HepG2 (cell line): ENCODE results near the gene RAD50. TPM values are rescaled to one million over a fixed set of nuclear protein-coding genes. Genes with fewer than 3 reads are reported as not detected.
A peak's percentile ranks its signal among the peaks of the same experiment; 100 is the strongest.

Experiments used
- ATRX ChIP-seq: sonication (generic); formaldehyde crosslinking; IDR thresholded peaks from 2 replicates; pipeline ENCODE4 v1.4.0; 2020; ENCODE audit warnings: missing genetic modification reagents, borderline replicate concordance
- GABPA ChIP-seq, 2 experiments: IDR thresholded peaks; 2 replicates each; pipeline ENCODE4 v1.6.1; 2011 to 2016; ENCODE audit warnings: low read depth in 2 of 2, low read length in 1 of 2, missing biosample characterization in 1 of 2, missing genetic modification characterization in 1 of 2
- KDM2A ChIP-seq: sonication (generic); formaldehyde crosslinking; IDR thresholded peaks from 2 replicates; pipeline ENCODE4 v1.4.0; 2020; ENCODE audit warnings: low read depth, missing genetic modification reagents, borderline replicate concordance
- MXD4 ChIP-seq: IDR thresholded peaks from 2 replicates; pipeline ENCODE4 v1.6.1; 2016; ENCODE audit warnings: mild to moderate bottlenecking, missing biosample characterization, missing genetic modification reagents
- NFATC3 ChIP-seq: sonication (generic); formaldehyde crosslinking; IDR thresholded peaks from 2 replicates; pipeline ENCODE4 v1.5.1; 2020; ENCODE audit warnings: mild to moderate bottlenecking, missing genetic modification reagents
- PITX1 ChIP-seq: sonication (generic); formaldehyde crosslinking; IDR thresholded peaks from 2 replicates; pipeline ENCODE4 v1.5.1; 2020; ENCODE audit warnings: mild to moderate bottlenecking, missing genetic modification reagents
- SRSF4 ChIP-seq: fragments of 200-400 bp; formaldehyde crosslinking; IDR thresholded peaks from one replicate; pipeline ENCODE4 v1.6.1; 2018; ENCODE audit warnings: mild to moderate bottlenecking, low read depth, low read length, moderate library complexity; ENCODE audit not compliant: poor library complexity, severe bottlenecking
- TBP ChIP-seq: sonication (generic); formaldehyde crosslinking; IDR thresholded peaks from 2 replicates; pipeline ENCODE4 v1.5.0; 2020; ENCODE audit warnings: missing genetic modification reagents
- TCF12 ChIP-seq, 2 experiments: fragments of 450-650 bp in 1 of 2; sonication (generic) in 1 of 2; formaldehyde crosslinking in 1 of 2; IDR thresholded peaks; 2 replicates each; pipeline versions ENCODE4 v1.6.1 to v1.8.0; 2017 to 2022; ENCODE audit warnings: antibody characterized with exemption in 1 of 2, mild to moderate bottlenecking in 1 of 2, missing genetic modification reagents in 1 of 2, moderate library complexity in 1 of 2
- ZNF562 ChIP-seq: sonication (generic); formaldehyde crosslinking; IDR thresholded peaks from 2 replicates; pipeline ENCODE4 v1.8.0; 2022; ENCODE audit warnings: missing genetic modification reagents, borderline replicate concordance
- ZNF724P ChIP-seq: sonication (generic); formaldehyde crosslinking; IDR thresholded peaks from 2 replicates; pipeline ENCODE4 v1.8.0; 2022; ENCODE audit warnings: missing genetic modification reagents, borderline replicate concordance
- ZNF83 ChIP-seq: sonication (generic); formaldehyde crosslinking; IDR thresholded peaks from 2 replicates; pipeline ENCODE4 v1.4.0; 2020; ENCODE audit warnings: missing genetic modification reagents, mild to moderate bottlenecking, borderline replicate concordance
- polyA plus RNA-seq, 8 experiments: library from polyadenylated mRNA; depleted of rRNA in 3 of 8; stranded (reverse) in 7 of 8; unstranded in 1 of 8; fragments of >200 nt; fragmentation: Illumina TruSeq in 4 of 8; extraction: Trizol in 4 of 8; gene quantifications; 2 replicates each; pipeline versions ENCODE4 v1.2.1 to v1.2.3, GENCODE V29; 2011 to 2016; ENCODE audit warnings: low read depth in 4 of 8, missing spikeins in 1 of 8, mixed read lengths in 1 of 8; ENCODE audit not compliant: insufficient read depth in 1 of 8
- total RNA-seq, 5 experiments: library from RNA; depleted of rRNA; stranded (reverse); fragments of >200 nt; fragmentation: Illumina TruSeq; extraction: Trizol; gene quantifications; 2 replicates each; pipeline ENCODE4 v1.2.3, GENCODE V29; 2016; ENCODE audit warnings: low read depth in 1 of 5
- TF ChIP-seq, protein P1 (sequence below): sonication (generic); formaldehyde crosslinking; IDR thresholded peaks from 2 replicates; pipeline ENCODE4 v1.5.0; 2020; ENCODE audit warnings: mild to moderate bottlenecking, missing genetic modification reagents, borderline replicate concordance
- TF ChIP-seq, protein P2 (sequence below): IDR thresholded peaks from 2 replicates; pipeline ENCODE4 v1.6.1; 2016; ENCODE audit warnings: missing compliant biosample characterization, missing genetic modification reagents, borderline replicate concordance
- TF ChIP-seq, protein P3 (sequence below): sonication (generic); formaldehyde crosslinking; IDR thresholded peaks from 2 replicates; pipeline ENCODE4 v1.5.0; 2020; ENCODE audit warnings: missing genetic modification reagents
- TF ChIP-seq, protein P4 (sequence below): sonication (generic); formaldehyde crosslinking; IDR thresholded peaks from 2 replicates; pipeline ENCODE4 v1.8.1; 2023; ENCODE audit warnings: mild to moderate bottlenecking, missing genetic modification reagents
- TF ChIP-seq, protein P5 (sequence below): sonication (generic); formaldehyde crosslinking; IDR thresholded peaks from 2 replicates; pipeline ENCODE4 v1.4.0; 2020; ENCODE audit warnings: missing genetic modification reagents, borderline replicate concordance
- TF ChIP-seq, protein P6 (sequence below): sonication (generic); formaldehyde crosslinking; conservative IDR thresholded peaks from 2 replicates; pipeline ENCODE4 v1.4.0; 2020; ENCODE audit warnings: missing genetic modification reagents

Gene RAD50
- total and polyA plus RNA-seq, 2 of the 13 experiments (the other 11 are each of a cell fraction or from before 2014, with no cell fraction given): 19.2 to 23.4 TPM

DNA sequence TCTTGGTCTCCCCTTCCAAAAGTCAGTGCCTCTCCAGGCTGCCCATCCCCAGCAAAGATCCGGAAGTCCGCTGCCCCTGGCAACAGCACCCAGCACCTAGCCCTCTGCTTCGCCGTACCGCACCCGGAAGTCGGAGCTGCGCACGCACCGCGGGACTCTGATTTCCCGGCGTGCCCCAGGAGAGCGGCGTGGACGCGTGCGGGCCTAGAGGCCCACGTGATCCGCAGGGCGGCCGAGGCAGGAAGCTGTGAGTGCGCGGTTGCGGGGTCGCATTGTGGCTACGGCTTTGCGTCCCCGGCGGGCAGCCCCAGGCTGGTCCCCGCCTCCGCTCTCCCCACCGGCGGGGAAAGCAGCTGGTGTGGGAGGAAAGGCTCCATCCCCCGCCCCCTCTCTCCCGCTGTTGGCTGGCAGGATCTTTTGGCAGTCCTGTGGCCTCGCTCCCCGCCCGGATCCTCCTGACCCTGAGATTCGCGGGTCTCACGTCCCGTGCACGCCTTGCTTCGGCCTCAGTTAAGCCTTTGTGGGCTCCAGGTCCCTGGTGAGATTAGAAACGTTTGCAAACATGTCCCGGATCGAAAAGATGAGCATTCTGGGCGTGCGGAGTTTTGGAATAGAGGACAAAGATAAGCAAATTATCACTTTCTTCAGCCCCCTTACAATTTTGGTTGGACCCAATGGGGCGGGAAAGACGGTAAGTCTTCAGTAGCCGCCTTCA, at the start of gene RAD50 (continued):
- TF ChIP-seq, protein P1, sequence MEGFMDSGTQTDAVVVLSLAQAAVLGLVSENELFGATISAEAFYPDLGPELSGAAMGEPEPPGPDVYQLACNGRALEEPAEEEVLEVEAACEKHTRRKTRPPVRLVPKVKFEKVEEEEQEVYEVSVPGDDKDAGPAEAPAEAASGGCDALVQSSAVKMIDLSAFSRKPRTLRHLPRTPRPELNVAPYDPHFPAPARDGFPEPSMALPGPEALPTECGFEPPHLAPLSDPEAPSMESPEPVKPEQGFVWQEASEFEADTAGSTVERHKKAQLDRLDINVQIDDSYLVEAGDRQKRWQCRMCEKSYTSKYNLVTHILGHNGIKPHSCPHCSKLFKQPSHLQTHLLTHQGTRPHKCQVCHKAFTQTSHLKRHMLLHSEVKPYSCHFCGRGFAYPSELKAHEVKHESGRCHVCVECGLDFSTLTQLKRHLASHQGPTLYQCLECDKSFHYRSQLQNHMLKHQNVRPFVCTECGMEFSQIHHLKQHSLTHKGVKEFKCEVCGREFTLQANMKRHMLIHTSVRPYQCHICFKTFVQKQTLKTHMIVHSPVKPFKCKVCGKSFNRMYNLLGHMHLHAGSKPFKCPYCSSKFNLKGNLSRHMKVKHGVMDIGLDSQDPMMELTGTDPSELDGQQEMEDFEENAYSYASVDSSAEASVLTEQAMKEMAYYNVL (CRISPR knock-in tag): peak; percentile 75; the same call in 1 of the 2 replicates
- no peak for TF ChIP-seq TCF12 (IDR thresholded peaks at IDR 0.05)
- peak; percentile 72; the same call in 1 of the 2 replicates for TF ChIP-seq TCF12 (CRISPR knock-in tag; IDR thresholded peaks at IDR 0.05)
- TF ChIP-seq, protein P2, sequence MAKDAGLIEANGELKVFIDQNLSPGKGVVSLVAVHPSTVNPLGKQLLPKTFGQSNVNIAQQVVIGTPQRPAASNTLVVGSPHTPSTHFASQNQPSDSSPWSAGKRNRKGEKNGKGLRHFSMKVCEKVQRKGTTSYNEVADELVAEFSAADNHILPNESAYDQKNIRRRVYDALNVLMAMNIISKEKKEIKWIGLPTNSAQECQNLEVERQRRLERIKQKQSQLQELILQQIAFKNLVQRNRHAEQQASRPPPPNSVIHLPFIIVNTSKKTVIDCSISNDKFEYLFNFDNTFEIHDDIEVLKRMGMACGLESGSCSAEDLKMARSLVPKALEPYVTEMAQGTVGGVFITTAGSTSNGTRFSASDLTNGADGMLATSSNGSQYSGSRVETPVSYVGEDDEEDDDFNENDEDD (CRISPR knock-in tag): peak; percentile 96
- TF ChIP-seq SRSF4: no peak
- TF ChIP-seq, protein P3, sequence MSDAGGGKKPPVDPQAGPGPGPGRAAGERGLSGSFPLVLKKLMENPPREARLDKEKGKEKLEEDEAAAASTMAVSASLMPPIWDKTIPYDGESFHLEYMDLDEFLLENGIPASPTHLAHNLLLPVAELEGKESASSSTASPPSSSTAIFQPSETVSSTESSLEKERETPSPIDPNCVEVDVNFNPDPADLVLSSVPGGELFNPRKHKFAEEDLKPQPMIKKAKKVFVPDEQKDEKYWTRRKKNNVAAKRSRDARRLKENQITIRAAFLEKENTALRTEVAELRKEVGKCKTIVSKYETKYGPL (CRISPR knock-in tag): 0 out of 2 replicates have a peak, but pooled peaks have one; percentile 23
- no peak for TF ChIP-seq ATRX (CRISPR knock-in tag)
- TF ChIP-seq GABPA (IDR thresholded peaks at IDR 0.05; ENCODE audit: low read depth, low read length): peak; percentile 69
- TF ChIP-seq GABPA (CRISPR knock-in tag; IDR thresholded peaks at IDR 0.05; ENCODE audit: low read depth): peak; percentile 92
- TF ChIP-seq, protein P4, sequence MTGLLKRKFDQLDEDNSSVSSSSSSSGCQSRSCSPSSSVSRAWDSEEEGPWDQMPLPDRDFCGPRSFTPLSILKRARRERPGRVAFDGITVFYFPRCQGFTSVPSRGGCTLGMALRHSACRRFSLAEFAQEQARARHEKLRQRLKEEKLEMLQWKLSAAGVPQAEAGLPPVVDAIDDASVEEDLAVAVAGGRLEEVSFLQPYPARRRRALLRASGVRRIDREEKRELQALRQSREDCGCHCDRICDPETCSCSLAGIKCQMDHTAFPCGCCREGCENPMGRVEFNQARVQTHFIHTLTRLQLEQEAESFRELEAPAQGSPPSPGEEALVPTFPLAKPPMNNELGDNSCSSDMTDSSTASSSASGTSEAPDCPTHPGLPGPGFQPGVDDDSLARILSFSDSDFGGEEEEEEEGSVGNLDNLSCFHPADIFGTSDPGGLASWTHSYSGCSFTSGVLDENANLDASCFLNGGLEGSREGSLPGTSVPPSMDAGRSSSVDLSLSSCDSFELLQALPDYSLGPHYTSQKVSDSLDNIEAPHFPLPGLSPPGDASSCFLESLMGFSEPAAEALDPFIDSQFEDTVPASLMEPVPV: peak; percentile 99
- TF ChIP-seq PITX1: peak; percentile 83
- peak; percentile 71; the same call in 1 of the 2 replicates for TF ChIP-seq NFATC3 (CRISPR knock-in tag)
- peak; percentile 96 for TF ChIP-seq ZNF724P (CRISPR knock-in tag)
- TF ChIP-seq, protein P5, sequence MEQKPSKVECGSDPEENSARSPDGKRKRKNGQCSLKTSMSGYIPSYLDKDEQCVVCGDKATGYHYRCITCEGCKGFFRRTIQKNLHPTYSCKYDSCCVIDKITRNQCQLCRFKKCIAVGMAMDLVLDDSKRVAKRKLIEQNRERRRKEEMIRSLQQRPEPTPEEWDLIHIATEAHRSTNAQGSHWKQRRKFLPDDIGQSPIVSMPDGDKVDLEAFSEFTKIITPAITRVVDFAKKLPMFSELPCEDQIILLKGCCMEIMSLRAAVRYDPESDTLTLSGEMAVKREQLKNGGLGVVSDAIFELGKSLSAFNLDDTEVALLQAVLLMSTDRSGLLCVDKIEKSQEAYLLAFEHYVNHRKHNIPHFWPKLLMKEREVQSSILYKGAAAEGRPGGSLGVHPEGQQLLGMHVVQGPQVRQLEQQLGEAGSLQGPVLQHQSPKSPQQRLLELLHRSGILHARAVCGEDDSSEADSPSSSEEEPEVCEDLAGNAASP (CRISPR knock-in tag): peak; percentile 81
- peak; percentile 93 for TF ChIP-seq ZNF83 (CRISPR knock-in tag)
- no peak; the same call in 1 of the 2 replicates for TF ChIP-seq ZNF562 (CRISPR knock-in tag)
- TF ChIP-seq TBP (CRISPR knock-in tag): no peak
- TF ChIP-seq MXD4: peak; percentile 95
- TF ChIP-seq, protein P6, sequence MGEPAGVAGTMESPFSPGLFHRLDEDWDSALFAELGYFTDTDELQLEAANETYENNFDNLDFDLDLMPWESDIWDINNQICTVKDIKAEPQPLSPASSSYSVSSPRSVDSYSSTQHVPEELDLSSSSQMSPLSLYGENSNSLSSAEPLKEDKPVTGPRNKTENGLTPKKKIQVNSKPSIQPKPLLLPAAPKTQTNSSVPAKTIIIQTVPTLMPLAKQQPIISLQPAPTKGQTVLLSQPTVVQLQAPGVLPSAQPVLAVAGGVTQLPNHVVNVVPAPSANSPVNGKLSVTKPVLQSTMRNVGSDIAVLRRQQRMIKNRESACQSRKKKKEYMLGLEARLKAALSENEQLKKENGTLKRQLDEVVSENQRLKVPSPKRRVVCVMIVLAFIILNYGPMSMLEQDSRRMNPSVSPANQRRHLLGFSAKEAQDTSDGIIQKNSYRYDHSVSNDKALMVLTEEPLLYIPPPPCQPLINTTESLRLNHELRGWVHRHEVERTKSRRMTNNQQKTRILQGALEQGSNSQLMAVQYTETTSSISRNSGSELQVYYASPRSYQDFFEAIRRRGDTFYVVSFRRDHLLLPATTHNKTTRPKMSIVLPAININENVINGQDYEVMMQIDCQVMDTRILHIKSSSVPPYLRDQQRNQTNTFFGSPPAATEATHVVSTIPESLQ (CRISPR knock-in tag): 0 out of 2 replicates have a peak, but pooled peaks have one; percentile 11
- peak; percentile 92 for TF ChIP-seq KDM2A (CRISPR knock-in tag)
